K562 (cell line): ENCODE measurements around the gene ZNF821. TPM values are rescaled to one million over a fixed set of nuclear protein-coding genes. Genes with fewer than 3 reads are reported as not detected.
A peak's percentile ranks its signal among the peaks of the same experiment; 100 is the strongest.

ENCODE experiments used
- BRF1 ChIP-seq: IDR thresholded peaks from 3 replicates; pipeline ENCODE4 v1.6.1; 2011; ENCODE audit warnings: borderline replicate concordance, mild to moderate bottlenecking; ENCODE audit not compliant: insufficient read length; ENCODE audit errors: extremely low read depth
- CHD7 ChIP-seq: fragments of 200-600 bp; sonication (generic); IDR thresholded peaks from one replicate; pipeline ENCODE4 v1.6.1; 2012; ENCODE audit warnings: mild to moderate bottlenecking, low read depth, low read length, inconsistent platforms
- CREB3L1 ChIP-seq: fragments of 450-650 bp; IDR thresholded peaks from 2 replicates; pipeline ENCODE4 v1.6.1; 2014; ENCODE audit warnings: low read depth, mild to moderate bottlenecking, moderate library complexity, borderline replicate concordance
- EGR1 ChIP-seq: fragments of 450-650 bp; conservative IDR thresholded peaks from 2 replicates; pipeline ENCODE4 v1.6.1; 2017; ENCODE audit warnings: mild to moderate bottlenecking
- GATAD2A ChIP-seq: fragments of 450-650 bp; IDR thresholded peaks from 2 replicates; pipeline ENCODE4 v1.6.1; 2017
- HCFC1 ChIP-seq: IDR thresholded peaks from 2 replicates; pipeline ENCODE4 v1.6.1; 2012; ENCODE audit warnings: low read depth, low read length, improper control_type of control experiment
- HNRNPH1 ChIP-seq: fragments of 200-400 bp; formaldehyde crosslinking; optimal IDR thresholded peaks from 2 replicates; pipeline ENCODE3; 2017; ENCODE audit warnings: low read depth, mild to moderate bottlenecking, low read length, moderate library complexity
- NFYB ChIP-seq: IDR thresholded peaks from 2 replicates; pipeline ENCODE4 v1.6.1; 2011; ENCODE audit warnings: mild to moderate bottlenecking, moderate library complexity; ENCODE audit not compliant: insufficient read length; ENCODE audit errors: extremely low read depth
- SAP30 ChIP-seq: fragments of 200-600 bp; sonication (generic); IDR thresholded peaks from 2 replicates; pipeline ENCODE4 v1.6.1; 2012; ENCODE audit warnings: borderline replicate concordance, low read depth, mild to moderate bottlenecking, moderate library complexity, low read length, control low read depth, inconsistent platforms; ENCODE audit not compliant: insufficient read depth, poor library complexity, severe bottlenecking
- SMAD4 ChIP-seq: fragments of 250-450 bp; sonication (Bioruptor Pico); conservative IDR thresholded peaks from 2 replicates; pipeline ENCODE4 v1.8.0; 2021; ENCODE audit warnings: inconsistent platforms, mild to moderate bottlenecking, moderate library complexity
- ZNF133 ChIP-seq: fragments of 250-450 bp; sonication (Bioruptor Pico); IDR thresholded peaks from 2 replicates; pipeline ENCODE4 v1.4.0; 2020; ENCODE audit warnings: mild to moderate bottlenecking
- ZNF41 ChIP-seq: fragments of 250-450 bp; sonication (Bioruptor Pico); conservative IDR thresholded peaks from 2 replicates; pipeline ENCODE4 v1.4.0; 2020; ENCODE audit warnings: mild to moderate bottlenecking
- ZNF696 ChIP-seq: fragments of 250-450 bp; sonication (Bioruptor Pico); conservative IDR thresholded peaks from 2 replicates; pipeline ENCODE4 v1.4.0; 2020; ENCODE audit warnings: mild to moderate bottlenecking, moderate library complexity
- polyA plus RNA-seq, 8 experiments: library from polyadenylated mRNA; depleted of rRNA in 4 of 8; stranded (reverse) in 5 of 8; unstranded in 3 of 8; fragments of >200 nt; fragmentation: Nextera tagmentation in 2 of 8; fragmentation: Illumina TruSeq in 1 of 8; extraction: Ambion mirVana in 2 of 8; extraction: Trizol in 1 of 8; gene quantifications; 2 replicates each; pipeline versions ENCODE4 v1.2.1 to v1.2.3, GENCODE V29; 2011 to 2014; ENCODE audit warnings: inconsistent platforms in 1 of 8, missing spikeins in 1 of 8
- total RNA-seq, 7 experiments: library from RNA; depleted of rRNA in 6 of 7; stranded (reverse); fragments of >200 nt in 6 of 7; fragmentation: Illumina TruSeq in 2 of 7; extraction: Trizol in 2 of 7; gene quantifications; 2 replicates each; pipeline versions ENCODE4 v1.2.1 to v1.2.3, GENCODE V29; 2011 to 2021; ENCODE audit warnings: low replicate concordance in 1 of 7

Gene ZNF821
- total and polyA plus RNA-seq, 9 of the 15 experiments (the other 6 are each of a cell fraction or from before 2014, with no cell fraction given) = 0.38 to 5.6 (median 3.6) TPM

- TF ChIP-seq CHD7 (no peak), NFYB (no peak), CREB3L1 (peak; percentile 95), ZNF41 (CRISPR knock-in tag) (0 out of 2 replicates have a peak, but pooled peaks have one; percentile 57), BRF1 (no peak), HNRNPH1 (no peak), GATAD2A (peak; percentile 67; the same call in 1 of the 2 replicates), EGR1 (peak; percentile 19; the same call in 1 of the 2 replicates), HCFC1 (no peak), ZNF696 (CRISPR knock-in tag) (no peak), SAP30 (peak; percentile 37), SMAD4 (CRISPR knock-in tag) (peak; percentile 91), ZNF133 (CRISPR knock-in tag) (no peak)
These were observed at the start of gene ZNF821 (continued) for GRCh38 chr16:71883849-71884638.
